Naive thymus-derived CD8-positive, alpha-beta T cell (primary cell): Measurements from ENCODE around the gene AIDA. TPM values are rescaled to one million over a fixed set of nuclear protein-coding genes. Genes with fewer than 3 reads are reported as not detected.
"Not testable (repeated sequence)": the region's sequence is repeated elsewhere in the genome, so short reads cannot be mapped to it uniquely, and the experiment has no call there.

Source experiments
- ATAC-seq, 2 donors: fragments of 150-1000 bp; cut with Tn5 transposase in 1 of 2; sonication (Bioruptor Pico), chemical (Tn5 transposase) in 1 of 2; 1 replicate in 1 of 2; 2 replicates in 1 of 2; pipeline ENCODE4 v1.10.0; 2021; ENCODE audit warnings: mild to moderate bottlenecking in 2 of 2, moderate library complexity in 2 of 2
- POLR2A ChIA-PET: fragments of 350-600 bp; sonication (Branson Sonifier 250); formaldehyde crosslinking; loops from one replicate; lab custom pipeline; 2021; ENCODE audit warnings: antibody characterized with exemption; lab: Charles Lee
- DNase-seq, 10 donors: peaks; one replicate each; pipeline versions ENCODE4 v3.0.0 to v3.0.0-alpha.2; 2020 to 2022
- H3K27ac Mint-ChIP-seq, 10 donors: one replicate each; pipeline ENCODE4 v1.8.0; 2020 to 2022; ENCODE audit warnings: mild to moderate bottlenecking in 10 of 10, mixed read lengths in 10 of 10, moderate library complexity in 4 of 10, inconsistent platforms in 1 of 10
- H3K27me3 Mint-ChIP-seq, 5 donors: one replicate each; pipeline ENCODE4 v1.8.0; 2021 to 2022; ENCODE audit warnings: mixed read lengths in 5 of 5
- H3K36me3 Mint-ChIP-seq, 3 donors: one replicate each; pipeline ENCODE4 v1.8.0; 2020 to 2022; ENCODE audit warnings: mixed read lengths in 3 of 3, mild to moderate bottlenecking in 2 of 3, inconsistent platforms in 1 of 3
- H3K4me1 Mint-ChIP-seq, 4 donors: one replicate each; pipeline ENCODE4 v1.8.0; 2021 to 2022; ENCODE audit warnings: mixed read lengths in 4 of 4
- H3K4me3 Mint-ChIP-seq, 10 donors: one replicate each; pipeline ENCODE4 v1.8.0; 2020 to 2022; ENCODE audit warnings: mild to moderate bottlenecking in 10 of 10, mixed read lengths in 10 of 10, moderate library complexity in 6 of 10, inconsistent platforms in 1 of 10
- H3K9me3 Mint-ChIP-seq, 9 donors: one replicate each; pipeline ENCODE4 v1.8.0; 2020 to 2022; ENCODE audit warnings: mixed read lengths in 9 of 9, mild to moderate bottlenecking in 3 of 9, inconsistent platforms in 1 of 9, moderate library complexity in 1 of 9
- polyA plus RNA-seq, 3 donors: library from polyadenylated mRNA; unstranded; fragments of 300-500 nt; fragmentation: Illumina TruSeq; gene quantifications; one replicate each; pipeline ENCODE4 v1.2.3, GENCODE V29; 2021
- total RNA-seq, 8 experiments: library from RNA in 2 of 8; stranded (reverse) in 2 of 8; gene quantifications; one replicate each; pipeline ENCODE4 v1.2.3 and lab custom pipeline; 2021 to 2026

Gene AIDA, protein sequence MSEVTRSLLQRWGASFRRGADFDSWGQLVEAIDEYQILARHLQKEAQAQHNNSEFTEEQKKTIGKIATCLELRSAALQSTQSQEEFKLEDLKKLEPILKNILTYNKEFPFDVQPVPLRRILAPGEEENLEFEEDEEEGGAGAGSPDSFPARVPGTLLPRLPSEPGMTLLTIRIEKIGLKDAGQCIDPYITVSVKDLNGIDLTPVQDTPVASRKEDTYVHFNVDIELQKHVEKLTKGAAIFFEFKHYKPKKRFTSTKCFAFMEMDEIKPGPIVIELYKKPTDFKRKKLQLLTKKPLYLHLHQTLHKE
- total RNA-seq, result 10 to 100 TPM; 62.8 to 62.9 TPM
- 10 to 100 TPM; 23.0 to 25.1 (median 23.7) TPM for polyA plus RNA-seq
- total RNA-seq (lab: John Stamatoyannopoulos, UW), result 15.7 to 39.1 (median 25.6) reads per million in 6 experiments

DNA sequence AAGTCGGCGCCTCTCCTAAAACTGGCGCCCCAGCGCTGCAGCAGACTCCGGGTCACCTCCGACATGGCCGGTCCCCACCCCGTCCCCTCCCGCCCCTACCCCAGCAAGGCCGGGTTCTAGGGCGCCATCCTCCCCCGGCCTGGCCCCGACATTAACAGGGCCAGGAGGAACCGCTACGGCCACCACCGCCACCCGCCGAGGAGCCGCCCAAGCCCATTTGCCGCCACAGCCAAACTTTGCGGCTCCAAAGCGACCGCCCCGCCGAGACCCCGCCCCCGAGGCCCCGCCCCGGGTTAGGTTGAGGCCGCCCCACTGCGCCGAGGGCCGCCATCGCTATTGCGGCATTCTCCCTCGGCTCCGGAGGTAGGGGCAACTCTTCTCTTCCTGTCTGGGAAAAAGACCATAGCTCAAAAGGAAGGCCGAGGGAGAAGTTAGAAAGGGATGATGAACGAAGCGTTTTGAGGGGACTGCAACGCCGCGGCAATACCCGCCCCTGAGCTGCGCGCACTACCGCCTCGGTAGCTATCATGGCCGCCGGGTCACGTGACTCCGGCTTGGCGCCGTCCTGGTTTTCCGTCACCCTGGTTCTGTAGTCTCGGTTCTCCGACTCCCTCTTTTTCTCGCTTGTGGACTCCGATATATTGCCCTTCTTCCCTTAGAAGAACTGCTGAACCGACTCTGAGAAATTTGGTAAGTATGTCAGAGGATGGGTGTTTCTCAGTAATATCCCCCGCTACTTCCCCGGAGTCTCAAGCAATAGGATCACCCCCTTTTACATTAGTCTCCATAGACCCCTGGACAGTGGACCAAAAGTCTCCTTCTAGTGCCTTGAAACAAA is at the start of gene AIDA, which contains the start of gene BROX:
TSS of gene AIDA (minus strand) at position 239 of the 838 bp plus-strand sequence. CDS start at position 65, 174 bp downstream.
TSS of gene BROX (plus strand) at position 312 of the 838 bp plus-strand sequence. CDS start 3,136 bp downstream, outside the sequence.
- POLR2A ChIA-PET, result interaction anchor here (0.7 to 2.3 kb wide), 24 partner anchors 9 to 1722 kb away, joined by 3 to 55 read pairs (median 5); partner anchors contain the start of genes CAPN2, DUSP10, MIA3 and TAF1A
- H3K9me3 Mint-ChIP-seq, result no peaks in the 10 kb centered on the region
- peak within 1 kb of the TSS; percentile 99 to 100 (median 100) for H3K27ac Mint-ChIP-seq
- ATAC-seq (peak; percentile 72 to 74), DNase-seq (peak; percentile 84 to 99 (median 95))
- peaks cover 8 to 24% (median 14%) of the 10 kb centered on the region in 3 donors for H3K36me3 Mint-ChIP-seq
- H3K27me3 Mint-ChIP-seq, result no peaks in the 10 kb centered on the region
- H3K4me3 Mint-ChIP-seq, result peak within 1 kb of the TSS; percentile 96 to 100 (median 97)
- peaks cover 11 to 61% (median 52%) of the 10 kb centered on the region in 4 donors for H3K4me1 Mint-ChIP-seq

DNA sequence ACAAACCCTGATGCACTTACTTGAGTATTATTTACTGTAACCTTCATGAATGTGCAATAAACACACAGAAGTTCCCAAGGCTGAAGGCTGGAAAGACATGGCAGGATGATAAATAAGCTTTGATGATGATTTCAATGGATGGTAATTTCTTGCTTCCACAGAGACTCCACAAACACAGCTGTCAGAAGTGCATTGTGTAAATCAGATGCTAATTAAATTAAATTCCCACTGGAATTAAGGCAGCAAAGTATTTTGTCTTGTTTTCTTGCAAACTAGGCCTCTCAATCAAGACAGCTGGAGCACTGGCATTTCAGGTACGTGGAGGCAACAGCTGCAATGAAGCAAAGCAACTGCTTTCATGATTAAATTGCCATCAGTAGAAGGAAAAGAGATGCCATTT is 48.8 kb upstream of the AIDA start:
- ATAC-seq (no peak), DNase-seq (no peak)
- Mint-ChIP-seq H3K27me3 (peaks cover 2 to 7% (median 4%) of the 10 kb centered on the region in 5 donors), H3K9me3 (peaks cover 0 to 7% (median 2%) of the 10 kb centered on the region in 9 donors), H3K27ac (no peak overlapping the region), H3K4me1 (no peaks in the 10 kb centered on the region), H3K4me3 (no peak overlapping the region), H3K36me3 (peaks cover 0 to 2% (median 0%) of the 10 kb centered on the region in 3 donors)
- POLR2A ChIA-PET, result no interaction called here

DNA sequence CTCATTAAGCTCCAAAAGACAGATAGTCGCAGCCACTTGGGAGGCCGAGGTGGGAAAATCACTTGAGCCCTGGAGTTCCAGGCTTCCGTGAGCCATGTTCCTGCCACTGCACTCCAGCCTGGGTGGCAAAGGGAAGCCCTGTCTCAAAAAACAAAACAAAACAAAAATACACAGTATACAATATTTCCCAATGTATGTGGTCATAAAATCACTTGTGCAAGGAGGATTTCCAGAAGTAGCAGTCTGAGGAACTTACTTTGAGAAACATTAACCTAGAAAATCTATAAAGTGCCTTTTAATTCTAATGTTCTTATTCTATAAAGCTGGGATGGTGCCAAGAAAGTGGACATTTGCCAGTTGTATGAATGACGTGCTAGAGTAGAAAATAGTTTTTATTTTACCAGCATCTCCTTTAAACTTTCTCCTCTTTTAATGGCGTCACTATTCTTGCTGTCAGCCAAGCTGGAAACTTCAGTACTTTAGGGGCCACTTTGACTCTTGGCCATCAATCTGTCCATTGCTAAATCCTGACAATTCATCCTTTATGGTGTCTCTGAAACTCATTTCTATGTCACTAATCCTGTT is 47.3 kb upstream of the AIDA start:
- POLR2A ChIA-PET, result no interaction called here
- H3K27ac Mint-ChIP-seq, result peak overlapping the region in 1 of 10 donors; percentile 7
- H3K27me3 Mint-ChIP-seq, result peaks cover 2 to 9% (median 4%) of the 10 kb centered on the region in 5 donors
- H3K4me1 Mint-ChIP-seq, result peaks cover 0 to 7% (median 0%) of the 10 kb centered on the region in 4 donors
- no peaks in the 10 kb centered on the region for H3K36me3 Mint-ChIP-seq
- H3K4me3 Mint-ChIP-seq, result no peak overlapping the region
- DNase-seq (no peak), ATAC-seq (no peak)
- peaks cover 0 to 7% (median 2%) of the 10 kb centered on the region in 9 donors for H3K9me3 Mint-ChIP-seq

DNA sequence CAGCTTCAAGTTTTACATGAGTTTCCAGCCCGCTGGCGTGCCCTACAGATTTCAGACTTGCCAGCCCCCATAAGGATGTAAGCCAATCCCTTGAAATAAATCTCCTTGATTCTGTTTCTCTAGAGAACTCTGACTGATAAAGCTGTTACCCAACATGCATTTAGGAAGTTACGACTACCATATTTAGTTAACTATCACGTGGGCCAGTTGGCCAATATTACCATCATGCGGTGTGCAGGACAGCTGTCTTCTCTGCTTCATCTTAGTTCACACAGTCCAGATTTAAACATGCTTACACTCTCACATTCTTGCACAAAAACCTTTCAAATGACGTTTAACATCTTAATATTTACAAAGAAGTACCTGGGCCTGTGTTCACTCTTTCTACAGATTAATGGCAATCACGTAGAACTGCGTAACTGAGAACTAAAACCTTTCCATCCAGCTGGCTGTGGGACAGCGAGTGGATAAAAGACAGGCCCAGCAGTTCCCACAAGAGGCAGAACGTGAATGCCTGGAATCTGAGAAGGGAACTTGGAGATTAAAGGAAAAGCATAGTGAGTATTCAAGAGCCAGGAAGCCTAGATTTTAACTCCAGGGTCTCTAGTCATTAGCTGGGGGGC is 45.5 kb upstream of the AIDA start:
- no peak overlapping the region for H3K4me3 Mint-ChIP-seq
- DNase-seq (no peak), ATAC-seq (no peak)
- H3K27me3 Mint-ChIP-seq, result peaks cover 2 to 9% (median 4%) of the 10 kb centered on the region in 5 donors
- peaks cover 0 to 16% (median 0%) of the 10 kb centered on the region in 4 donors for H3K4me1 Mint-ChIP-seq
- POLR2A ChIA-PET, result no interaction called here
- H3K9me3 Mint-ChIP-seq, result peaks cover 0 to 3% (median 0%) of the 10 kb centered on the region in 9 donors
- H3K27ac Mint-ChIP-seq, result no peak overlapping the region
- H3K36me3 Mint-ChIP-seq, result no peaks in the 10 kb centered on the region

DNA sequence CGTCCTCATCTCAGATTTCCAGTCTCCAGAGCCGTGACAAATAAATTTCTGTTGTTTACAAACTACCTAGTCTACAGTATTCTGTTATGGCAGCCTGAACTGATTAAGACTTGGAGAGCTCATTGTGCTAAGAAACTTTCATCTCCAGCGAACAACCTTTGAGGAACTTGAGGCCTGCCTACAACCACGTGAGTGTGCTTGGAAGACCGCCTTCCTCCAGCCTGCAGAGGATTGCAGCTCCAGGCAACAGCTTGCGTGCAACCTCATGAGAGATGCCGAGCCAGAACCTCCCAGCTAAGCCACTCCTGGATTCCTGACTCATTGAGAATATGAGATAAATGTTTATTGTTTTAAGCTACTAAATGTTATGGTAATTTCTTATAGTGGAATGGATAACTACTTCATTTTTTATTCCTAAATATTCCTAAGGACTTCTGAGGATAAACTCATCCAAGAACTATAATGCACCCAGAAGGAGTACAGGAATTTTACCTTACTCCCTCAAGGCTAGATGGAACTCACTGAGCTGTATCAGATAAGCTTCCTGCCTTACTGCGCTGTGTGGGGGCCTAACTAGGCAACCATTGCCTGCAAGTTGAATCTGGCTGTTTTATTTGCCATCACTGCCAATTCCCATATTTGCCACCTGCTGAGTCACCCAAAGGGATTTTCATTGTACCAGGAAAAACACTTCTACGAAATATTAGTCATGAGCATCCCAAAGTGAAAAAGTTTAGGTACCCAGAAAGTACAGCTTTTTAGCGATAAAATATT is 42.3 kb upstream of the AIDA start:
- POLR2A ChIA-PET, result no interaction called here
- DNase-seq (no peak), ATAC-seq (no peak)
- H3K27me3 Mint-ChIP-seq, result peaks cover 0 to 9% (median 0%) of the 10 kb centered on the region in 5 donors
- H3K9me3 Mint-ChIP-seq, result no peaks in the 10 kb centered on the region
- peaks cover 0 to 40% (median 0%) of the 10 kb centered on the region in 4 donors for H3K4me1 Mint-ChIP-seq
- no peaks in the 10 kb centered on the region for H3K36me3 Mint-ChIP-seq
- H3K27ac Mint-ChIP-seq, result no peak overlapping the region
- H3K4me3 Mint-ChIP-seq, result no peak overlapping the region

DNA sequence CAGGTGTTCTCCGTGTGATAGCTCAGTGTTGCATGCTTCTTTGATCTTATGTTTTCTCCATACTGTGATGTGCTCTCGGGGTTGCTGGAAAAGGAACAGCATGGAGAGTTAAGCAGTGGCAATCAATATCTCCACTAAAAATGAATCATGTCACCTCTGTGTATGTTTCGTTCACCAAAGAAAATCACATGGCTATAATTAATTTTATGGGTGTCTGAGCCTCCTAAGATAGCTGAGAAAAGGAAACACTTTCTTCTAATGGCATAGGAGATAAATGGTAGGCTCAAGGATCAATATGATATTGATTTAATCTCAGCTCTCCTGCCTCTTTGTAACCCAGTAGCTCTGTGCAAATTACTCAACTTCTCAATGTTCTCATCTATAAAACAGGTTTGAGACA is 39.0 kb upstream of the AIDA start:
- ATAC-seq (no peak), DNase-seq (no peak)
- Mint-ChIP-seq H3K36me3 (no peaks in the 10 kb centered on the region), H3K9me3 (no peaks in the 10 kb centered on the region), H3K4me3 (no peak overlapping the region), H3K27me3 (peaks cover 0 to 5% (median 2%) of the 10 kb centered on the region in 5 donors), H3K4me1 (peaks cover 0 to 41% (median 0%) of the 10 kb centered on the region in 4 donors), H3K27ac (peak overlapping the region in 1 of 10 donors; percentile 69)
- POLR2A ChIA-PET, result interaction anchor here (0.8 kb wide), 1 partner anchor 12 kb away, joined by 3 read pairs; no protein-coding TSS in a partner anchor

DNA sequence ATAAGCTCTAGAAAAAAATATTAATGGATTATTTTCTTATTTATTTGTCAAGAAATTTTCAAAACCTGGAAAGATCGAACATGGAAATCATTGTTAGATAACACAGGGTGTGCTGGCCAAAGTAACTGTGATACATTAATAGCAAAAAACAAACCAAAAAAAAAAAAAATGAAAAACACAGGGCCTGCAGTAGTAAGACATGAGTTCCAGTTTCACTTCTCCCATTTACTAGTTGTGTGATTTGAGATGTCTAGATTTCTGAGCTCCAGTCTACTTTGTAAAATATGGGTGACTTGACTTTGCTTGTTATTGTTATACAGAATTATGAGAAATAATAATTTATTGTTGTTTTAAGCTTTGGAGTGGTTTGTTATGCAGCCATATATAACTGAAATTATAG is 38.4 kb upstream of the AIDA start:
- Mint-ChIP-seq H3K36me3 (no peaks in the 10 kb centered on the region), H3K4me1 (peaks cover 0 to 41% (median 0%) of the 10 kb centered on the region in 4 donors), H3K27ac (peak overlapping the region in 1 of 10 donors; percentile 69), H3K9me3 (no peaks in the 10 kb centered on the region), H3K4me3 (no peak overlapping the region), H3K27me3 (peaks cover 0 to 5% (median 0%) of the 10 kb centered on the region in 5 donors)
- POLR2A ChIA-PET, result interaction anchor here (0.8 kb wide), 1 partner anchor 11 kb away, joined by 3 read pairs; no protein-coding TSS in a partner anchor
- ATAC-seq (no peak), DNase-seq (no peak)

DNA sequence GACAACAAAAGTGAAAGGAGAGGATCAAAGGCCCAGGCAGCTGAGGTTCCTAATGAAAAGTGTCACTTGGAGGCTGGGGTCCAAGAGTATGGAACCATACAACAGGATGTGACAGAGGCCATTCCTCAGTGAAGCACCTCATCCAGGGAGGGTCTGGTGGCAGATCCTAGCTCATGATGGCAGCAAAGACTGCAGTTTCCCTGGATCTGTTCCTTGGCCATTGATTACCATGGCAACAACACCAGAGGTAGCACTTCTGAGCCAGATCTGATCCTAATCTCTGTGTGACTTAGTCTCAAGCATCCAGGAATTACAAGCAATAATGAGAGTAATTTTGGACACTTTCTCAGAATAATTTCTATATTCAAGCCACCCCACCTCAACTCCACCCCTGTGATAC is 37.6 kb upstream of the AIDA start:
- Mint-ChIP-seq H3K27me3 (peaks cover 0 to 5% (median 0%) of the 10 kb centered on the region in 5 donors), H3K4me3 (no peak overlapping the region), H3K36me3 (no peaks in the 10 kb centered on the region), H3K27ac (peak overlapping the region in 1 of 10 donors; percentile 2), H3K4me1 (peaks cover 0 to 39% (median 0%) of the 10 kb centered on the region in 4 donors), H3K9me3 (no peaks in the 10 kb centered on the region)
- POLR2A ChIA-PET, result no interaction called here
- no peak for ATAC-seq
- no peak for DNase-seq

DNA sequence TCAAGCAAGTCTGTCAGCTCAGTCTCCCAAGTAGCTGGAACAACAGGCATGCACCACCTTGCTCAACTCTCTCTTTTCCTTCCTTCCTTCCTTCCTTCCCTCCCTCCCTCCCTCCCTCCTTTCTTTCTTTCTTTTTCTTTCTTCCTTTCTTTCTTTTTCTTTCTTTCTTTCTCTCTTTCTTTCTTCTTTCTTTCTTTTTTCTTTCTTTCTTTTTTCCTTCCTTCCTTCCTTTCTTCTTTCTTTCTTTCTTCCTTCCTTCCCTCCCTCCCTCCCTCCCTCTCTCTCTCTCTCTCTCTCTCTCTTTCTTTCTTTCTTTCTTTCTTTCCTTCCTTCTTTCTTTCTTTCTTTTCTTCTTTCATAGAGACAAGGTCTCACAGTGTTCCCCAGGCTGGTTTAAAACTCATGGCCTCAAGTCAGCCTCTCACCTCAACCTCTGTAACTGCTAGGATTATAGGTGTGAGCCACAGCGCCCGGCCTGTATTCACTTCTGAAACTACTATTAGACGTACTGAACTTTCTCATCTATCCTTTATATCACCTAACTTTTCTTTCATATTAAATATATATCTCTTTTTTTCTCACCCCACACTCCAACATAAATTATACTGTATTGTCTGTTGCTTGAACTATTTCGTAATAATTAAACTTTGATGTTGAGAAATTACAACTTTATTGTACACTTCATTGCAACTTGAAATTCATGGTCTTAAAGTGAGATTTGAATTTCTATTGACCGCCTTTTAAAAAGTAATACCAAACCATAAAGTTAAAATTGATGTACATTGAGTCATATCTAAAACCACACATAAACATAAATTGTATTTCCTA is 29.6 kb upstream of the AIDA start:
- H3K27ac Mint-ChIP-seq, result peak overlapping the region in 4 of 10 donors; percentile 36 to 75 (median 50)
- POLR2A ChIA-PET, H3K9me3 Mint-ChIP-seq, DNase-seq, H3K27me3 Mint-ChIP-seq, H3K4me1 Mint-ChIP-seq, H3K36me3 Mint-ChIP-seq, ATAC-seq, H3K4me3 Mint-ChIP-seq: not testable (repeated sequence)

DNA sequence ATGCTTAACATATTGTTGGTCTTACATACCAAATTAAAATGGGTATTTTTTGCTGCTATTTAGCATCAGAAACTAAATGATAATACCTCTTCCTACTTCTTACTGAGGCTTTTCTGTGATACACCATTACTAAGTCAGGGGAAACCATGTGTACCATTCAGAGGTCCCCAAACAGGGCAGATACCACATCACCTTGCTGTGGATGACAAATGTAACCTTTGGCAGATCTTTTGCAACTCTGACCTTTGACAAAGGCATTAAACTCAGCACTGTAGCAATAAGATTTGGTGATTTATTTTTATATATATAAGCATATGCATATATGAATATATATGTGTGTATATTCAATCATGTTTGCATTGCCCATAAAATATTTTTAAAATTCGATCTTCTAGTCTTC is 27.6 kb upstream of the AIDA start:
- H3K4me1 Mint-ChIP-seq, result peaks cover 0 to 9% (median 0%) of the 10 kb centered on the region in 4 donors
- peaks cover 0 to 6% (median 0%) of the 10 kb centered on the region in 3 donors for H3K36me3 Mint-ChIP-seq
- POLR2A ChIA-PET, result interaction anchor here (1.2 kb wide), 1 partner anchor 11 kb away, joined by 3 read pairs; no protein-coding TSS in a partner anchor
- ATAC-seq (no peak), DNase-seq (no peak)
- peak overlapping the region in 1 of 10 donors; percentile 7 for H3K4me3 Mint-ChIP-seq
- peak overlapping the region in 2 of 10 donors; percentile 8 to 57 for H3K27ac Mint-ChIP-seq
- no peaks in the 10 kb centered on the region for H3K9me3 Mint-ChIP-seq
- H3K27me3 Mint-ChIP-seq, result no peaks in the 10 kb centered on the region
